Brain pericyte (primary cell): ENCODE data around the gene XBP1.
A peak's percentile ranks its signal among the peaks of the same experiment; 100 is the strongest.
"Not testable (repeated sequence)": the region's sequence is repeated elsewhere in the genome, so short reads cannot be mapped to it uniquely, and the experiment has no call there.

Source experiments
- DNase-seq: peaks from one replicate; pipeline ENCODE4 v3.0.0-alpha.2; 2012; ENCODE audit warnings: low read depth, low spot score

Gene XBP1

GRCh38 chr22:28800308-28801041 is at the start of gene XBP1:
XBP1 (minus strand) TSS chr22:28800569.
- DNase-seq, result peak; percentile 79

GRCh38 chr22:28846994-28847393 is 46.6 kb upstream of the XBP1 start:
- DNase-seq, result no peak

GRCh38 chr22:28844277-28844676 is 43.9 kb upstream of the XBP1 start:
- not testable (repeated sequence) for DNase-seq

GRCh38 chr22:28843633-28844032 is 43.3 kb upstream of the XBP1 start:
- DNase-seq, result no peak

- DNase-seq, result no peak
Measured at GRCh38 chr22:28841111-28841510, 40.7 kb upstream of the XBP1 start.

- no peak for DNase-seq
Measured at GRCh38 chr22:28838971-28839370, 38.6 kb upstream of the XBP1 start.

- DNase-seq, result no peak
Measured at GRCh38 chr22:28837640-28838039, 37.3 kb upstream of the XBP1 start.

GRCh38 chr22:28835630-28836189 is 35.3 kb upstream of the XBP1 start:
- no peak for DNase-seq

GRCh38 chr22:28833276-28833923 is 33.0 kb upstream of the XBP1 start:
- no peak for DNase-seq

GRCh38 chr22:28832731-28833130 is 32.4 kb upstream of the XBP1 start:
- no peak for DNase-seq

- no peak for DNase-seq
Measured at GRCh38 chr22:28831140-28832072, 31.0 kb upstream of the XBP1 start.

- no peak for DNase-seq
Measured at GRCh38 chr22:28830441-28830840, 30.1 kb upstream of the XBP1 start.

GRCh38 chr22:28829358-28830181 is 29.2 kb upstream of the XBP1 start:
- peak; percentile 49 for DNase-seq

GRCh38 chr22:28826921-28827320 is 26.6 kb upstream of the XBP1 start:
- no peak for DNase-seq

- not testable (repeated sequence) for DNase-seq
Measured at GRCh38 chr22:28826430-28826829, 26.1 kb upstream of the XBP1 start.

- DNase-seq, result not testable (repeated sequence)
Measured at GRCh38 chr22:28824455-28824854, 24.1 kb upstream of the XBP1 start.

GRCh38 chr22:28822930-28823551 is 22.7 kb upstream of the XBP1 start:
- DNase-seq, result no peak

GRCh38 chr22:28821452-28821851 is 21.1 kb upstream of the XBP1 start:
- DNase-seq, result no peak

- no peak for DNase-seq
Measured at GRCh38 chr22:28820885-28821284, 20.5 kb upstream of the XBP1 start.

- no peak for DNase-seq
Measured at GRCh38 chr22:28819253-28820096, 19.1 kb upstream of the XBP1 start.
